ENCODE results near the gene POU2F3. TPM values are rescaled to one million over a fixed set of nuclear protein-coding genes. Genes with fewer than 3 reads are reported as not detected.

Gene POU2F3
- total RNA-seq, 1 donor = not detected

GRCh38 chr11:120217941-120218694, 21.8 kb upstream of the POU2F3 start:
- Histone ChIP-seq H3K4me1 (ENCODE audit: insufficient read depth, low read length) (peaks cover 3% of the 10 kb centered on the region), H3K27me3 (ENCODE audit: insufficient read depth, low read length) (no peaks in the 10 kb centered on the region), H3K9me3 (ENCODE audit: low read depth, low read length) (no peaks in the 10 kb centered on the region), H3K4me3 (ENCODE audit: low read length) (no peak overlapping the region)

- Histone ChIP-seq H3K27me3 (ENCODE audit: insufficient read depth, low read length) (no peaks in the 10 kb centered on the region), H3K9me3 (ENCODE audit: low read depth, low read length) (no peaks in the 10 kb centered on the region), H3K4me3 (ENCODE audit: low read length) (no peak overlapping the region), H3K4me1 (ENCODE audit: insufficient read depth, low read length) (peaks cover 9% of the 10 kb centered on the region)
These were observed 21.3 kb upstream of the POU2F3 start for GRCh38 chr11:120218695-120219033.

- no peaks in the 10 kb centered on the region for H3K27me3 ChIP-seq (ENCODE audit: insufficient read depth, low read length)
- no peak overlapping the region for H3K4me3 ChIP-seq (ENCODE audit: low read length)
- H3K4me1 ChIP-seq (ENCODE audit: insufficient read depth, low read length) = peaks cover 16% of the 10 kb centered on the region
- H3K9me3 ChIP-seq (ENCODE audit: low read depth, low read length) = no peaks in the 10 kb centered on the region
These were observed 20.6 kb upstream of the POU2F3 start for GRCh38 chr11:120219232-120219937.

- H3K4me3 ChIP-seq (ENCODE audit: low read length) = no peak overlapping the region
- no peaks in the 10 kb centered on the region for H3K27me3 ChIP-seq (ENCODE audit: insufficient read depth, low read length)
- H3K4me1 ChIP-seq (ENCODE audit: insufficient read depth, low read length) = peaks cover 24% of the 10 kb centered on the region
- H3K9me3 ChIP-seq (ENCODE audit: low read depth, low read length) = no peaks in the 10 kb centered on the region
These were observed 19.8 kb upstream of the POU2F3 start for GRCh38 chr11:120219938-120220746.

GRCh38 chr11:120220747-120221037, 19.2 kb upstream of the POU2F3 start:
- Histone ChIP-seq H3K4me1 (ENCODE audit: insufficient read depth, low read length) (peaks cover 29% of the 10 kb centered on the region), H3K27me3 (ENCODE audit: insufficient read depth, low read length) (no peaks in the 10 kb centered on the region), H3K4me3 (ENCODE audit: low read length) (no peak overlapping the region), H3K9me3 (ENCODE audit: low read depth, low read length) (no peaks in the 10 kb centered on the region)

GRCh38 chr11:120221115-120221752, 18.7 kb upstream of the POU2F3 start:
- Histone ChIP-seq H3K9me3 (ENCODE audit: low read depth, low read length) (no peaks in the 10 kb centered on the region), H3K27me3 (ENCODE audit: insufficient read depth, low read length) (no peaks in the 10 kb centered on the region), H3K4me1 (ENCODE audit: insufficient read depth, low read length) (peaks cover 32% of the 10 kb centered on the region), H3K4me3 (ENCODE audit: low read length) (no peak overlapping the region)

- peaks cover 32% of the 10 kb centered on the region for H3K4me1 ChIP-seq (ENCODE audit: insufficient read depth, low read length)
- H3K9me3 ChIP-seq (ENCODE audit: low read depth, low read length) = no peaks in the 10 kb centered on the region
- no peak overlapping the region for H3K4me3 ChIP-seq (ENCODE audit: low read length)
- no peaks in the 10 kb centered on the region for H3K27me3 ChIP-seq (ENCODE audit: insufficient read depth, low read length)
These were observed 17.0 kb upstream of the POU2F3 start for GRCh38 chr11:120222916-120223315.

- H3K4me3 ChIP-seq (ENCODE audit: low read length) = no peak overlapping the region
- H3K4me1 ChIP-seq (ENCODE audit: insufficient read depth, low read length) = peaks cover 32% of the 10 kb centered on the region
- no peaks in the 10 kb centered on the region for H3K27me3 ChIP-seq (ENCODE audit: insufficient read depth, low read length)
- no peaks in the 10 kb centered on the region for H3K9me3 ChIP-seq (ENCODE audit: low read depth, low read length)
These were observed 16.1 kb upstream of the POU2F3 start for GRCh38 chr11:120223793-120224192.

- Histone ChIP-seq H3K9me3 (ENCODE audit: low read depth, low read length) (no peaks in the 10 kb centered on the region), H3K4me1 (ENCODE audit: insufficient read depth, low read length) (peaks cover 32% of the 10 kb centered on the region), H3K4me3 (ENCODE audit: low read length) (no peak overlapping the region), H3K27me3 (ENCODE audit: insufficient read depth, low read length) (no peaks in the 10 kb centered on the region)
These were observed 15.6 kb upstream of the POU2F3 start for GRCh38 chr11:120224361-120224760.

GRCh38 chr11:120224972-120225909, 14.7 kb upstream of the POU2F3 start:
- Histone ChIP-seq H3K27me3 (ENCODE audit: insufficient read depth, low read length) (no peaks in the 10 kb centered on the region), H3K4me1 (ENCODE audit: insufficient read depth, low read length) (peaks cover 32% of the 10 kb centered on the region), H3K4me3 (ENCODE audit: low read length) (no peak overlapping the region), H3K9me3 (ENCODE audit: low read depth, low read length) (no peaks in the 10 kb centered on the region)

GRCh38 chr11:120226242-120226641, 13.7 kb upstream of the POU2F3 start:
- Histone ChIP-seq H3K27me3 (ENCODE audit: insufficient read depth, low read length) (no peaks in the 10 kb centered on the region), H3K4me1 (ENCODE audit: insufficient read depth, low read length) (peaks cover 32% of the 10 kb centered on the region), H3K9me3 (ENCODE audit: low read depth, low read length) (no peaks in the 10 kb centered on the region), H3K4me3 (ENCODE audit: low read length) (no peak overlapping the region)

GRCh38 chr11:120226714-120227113, 13.2 kb upstream of the POU2F3 start:
- Histone ChIP-seq H3K4me3 (ENCODE audit: low read length) (no peak overlapping the region), H3K9me3 (ENCODE audit: low read depth, low read length) (no peaks in the 10 kb centered on the region), H3K27me3 (ENCODE audit: insufficient read depth, low read length) (no peaks in the 10 kb centered on the region), H3K4me1 (ENCODE audit: insufficient read depth, low read length) (peaks cover 32% of the 10 kb centered on the region)

- H3K27me3 ChIP-seq (ENCODE audit: insufficient read depth, low read length) = no peaks in the 10 kb centered on the region
- no peaks in the 10 kb centered on the region for H3K9me3 ChIP-seq (ENCODE audit: low read depth, low read length)
- H3K4me1 ChIP-seq (ENCODE audit: insufficient read depth, low read length) = peaks cover 32% of the 10 kb centered on the region
- no peak overlapping the region for H3K4me3 ChIP-seq (ENCODE audit: low read length)
These were observed 12.6 kb upstream of the POU2F3 start for GRCh38 chr11:120227228-120227852.
